Endometrium (tissue), 2 donors: ENCODE results near the gene TMEM208.
A peak's percentile ranks its signal among the peaks of the same experiment; 100 is the strongest.

ENCODE experiments used
- FAIRE-seq: peaks from 2 replicates; lab custom pipeline; 2012; peaks lifted over from hg19 to GRCh38; lab: Jason Lieb, UNC
- donor health status: control.
- donor health status: control.

The TMEM208 gene

GRCh38 chr16:67237396-67238277 lies 10.7 kb downstream of the TMEM208 start:
- FAIRE-seq: no peak

GRCh38 chr16:67238278-67238575 lies 11.3 kb downstream of the TMEM208 start:
- FAIRE-seq: no peak

GRCh38 chr16:67238806-67239470 lies 12.0 kb downstream of the TMEM208 start:
- no peak for FAIRE-seq

- FAIRE-seq: no peak
Observed at GRCh38 chr16:67240506-67240905, 13.6 kb downstream of the TMEM208 start.

GRCh38 chr16:67241008-67241900 lies 14.3 kb downstream of the TMEM208 start:
- no peak for FAIRE-seq

- no peak for FAIRE-seq
Observed at GRCh38 chr16:67242138-67242730, 15.3 kb downstream of the TMEM208 start.

- FAIRE-seq: no peak
Observed at GRCh38 chr16:67243481-67243880, 16.6 kb downstream of the TMEM208 start.

GRCh38 chr16:67244387-67245185 lies 17.7 kb downstream of the TMEM208 start:
- no peak for FAIRE-seq

GRCh38 chr16:67245186-67245585 lies 18.3 kb downstream of the TMEM208 start:
- FAIRE-seq: no peak

GRCh38 chr16:67245674-67246080 lies 18.7 kb downstream of the TMEM208 start:
- FAIRE-seq: no peak

GRCh38 chr16:67246081-67246755 lies 19.3 kb downstream of the TMEM208 start:
- FAIRE-seq: no peak

- no peak for FAIRE-seq
Observed at GRCh38 chr16:67246756-67247191, 19.8 kb downstream of the TMEM208 start.

- FAIRE-seq: peak; percentile 84
Observed at GRCh38 chr16:67247192-67248072, 20.5 kb downstream of the TMEM208 start, which contains the start of gene FHOD1. FHOD1 (minus strand) TSS chr16:67247481; CDS start chr16:67247410, 71 bp downstream.

- FAIRE-seq: no peak
Observed at GRCh38 chr16:67248073-67248400, 21.1 kb downstream of the TMEM208 start.

GRCh38 chr16:67248401-67249177 lies 21.7 kb downstream of the TMEM208 start, which contains the start of gene SLC9A5:
SLC9A5 (plus strand) TSS chr16:67248979; CDS start chr16:67249015, 36 bp downstream.
- no peak for FAIRE-seq

GRCh38 chr16:67249178-67250044 lies 22.5 kb downstream of the TMEM208 start:
- no peak for FAIRE-seq

GRCh38 chr16:67250045-67250327 lies 23.1 kb downstream of the TMEM208 start:
- FAIRE-seq: no peak
